ENCODE results near the gene GTPBP6. TPM values are rescaled to one million over a fixed set of nuclear protein-coding genes. Genes with fewer than 3 reads are reported as not detected.
A peak's percentile ranks its signal among the peaks of the same experiment; 100 is the strongest.

GTPBP6 gene
- total and polyA plus RNA-seq, 10 donors, result 25.4 to 69.4 (median 43.8) TPM

DNA sequence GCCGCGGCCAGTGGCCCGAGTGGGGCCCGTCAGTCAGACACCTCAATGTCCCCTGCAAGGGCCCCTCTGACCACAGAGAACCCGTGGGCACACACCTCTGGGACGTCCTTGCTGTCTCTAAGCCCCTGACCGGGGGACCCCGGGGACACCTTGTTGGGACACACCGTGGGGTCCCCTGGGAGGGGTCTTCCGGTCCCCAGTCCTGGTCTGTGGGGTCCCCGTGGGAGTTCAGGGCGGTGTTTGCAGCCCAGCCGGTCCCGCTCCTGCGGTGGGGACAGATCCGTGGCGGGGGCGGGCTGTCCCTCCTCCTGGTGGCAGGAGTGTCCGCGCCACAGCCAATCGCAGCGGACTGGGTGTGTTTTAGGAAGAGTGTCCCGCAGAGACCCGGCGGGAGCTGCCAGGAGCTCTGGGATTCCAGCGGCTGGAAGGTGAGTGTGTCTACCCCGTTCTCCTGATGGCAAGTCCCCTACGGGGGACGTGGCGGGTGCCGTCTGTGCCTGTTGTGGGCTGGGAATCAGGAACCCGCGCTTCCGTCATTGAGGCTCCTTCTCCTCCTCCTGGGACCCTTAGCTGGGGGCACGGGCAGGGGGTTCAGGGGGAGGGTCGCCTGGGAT lies 42.5 kb downstream of the GTPBP6 start:
- TF ChIP-seq, protein P1, sequence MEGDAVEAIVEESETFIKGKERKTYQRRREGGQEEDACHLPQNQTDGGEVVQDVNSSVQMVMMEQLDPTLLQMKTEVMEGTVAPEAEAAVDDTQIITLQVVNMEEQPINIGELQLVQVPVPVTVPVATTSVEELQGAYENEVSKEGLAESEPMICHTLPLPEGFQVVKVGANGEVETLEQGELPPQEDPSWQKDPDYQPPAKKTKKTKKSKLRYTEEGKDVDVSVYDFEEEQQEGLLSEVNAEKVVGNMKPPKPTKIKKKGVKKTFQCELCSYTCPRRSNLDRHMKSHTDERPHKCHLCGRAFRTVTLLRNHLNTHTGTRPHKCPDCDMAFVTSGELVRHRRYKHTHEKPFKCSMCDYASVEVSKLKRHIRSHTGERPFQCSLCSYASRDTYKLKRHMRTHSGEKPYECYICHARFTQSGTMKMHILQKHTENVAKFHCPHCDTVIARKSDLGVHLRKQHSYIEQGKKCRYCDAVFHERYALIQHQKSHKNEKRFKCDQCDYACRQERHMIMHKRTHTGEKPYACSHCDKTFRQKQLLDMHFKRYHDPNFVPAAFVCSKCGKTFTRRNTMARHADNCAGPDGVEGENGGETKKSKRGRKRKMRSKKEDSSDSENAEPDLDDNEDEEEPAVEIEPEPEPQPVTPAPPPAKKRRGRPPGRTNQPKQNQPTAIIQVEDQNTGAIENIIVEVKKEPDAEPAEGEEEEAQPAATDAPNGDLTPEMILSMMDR (IDR thresholded peaks at IDR 0.05 in 8 of 11, conservative IDR thresholded peaks at IDR 0.05 in 3 of 11), result peak in 8 of 11 experiments; percentile 13 to 51 (median 26)
- TF ChIP-seq POLR2A (IDR thresholded peaks at IDR 0.05), result no peak
- TF ChIP-seq POLR2AphosphoS5 (IDR thresholded peaks at IDR 0.05), result peak; percentile 71 to 88 (median 84)
- H3K27ac ChIP-seq, result peak overlapping the region; percentile 22 to 84 (median 76)
- 0 to 3% (median 3%) methylated on average over 6 to 36 of the region's 36 CpGs for WGBS, 5 donors

DNA sequence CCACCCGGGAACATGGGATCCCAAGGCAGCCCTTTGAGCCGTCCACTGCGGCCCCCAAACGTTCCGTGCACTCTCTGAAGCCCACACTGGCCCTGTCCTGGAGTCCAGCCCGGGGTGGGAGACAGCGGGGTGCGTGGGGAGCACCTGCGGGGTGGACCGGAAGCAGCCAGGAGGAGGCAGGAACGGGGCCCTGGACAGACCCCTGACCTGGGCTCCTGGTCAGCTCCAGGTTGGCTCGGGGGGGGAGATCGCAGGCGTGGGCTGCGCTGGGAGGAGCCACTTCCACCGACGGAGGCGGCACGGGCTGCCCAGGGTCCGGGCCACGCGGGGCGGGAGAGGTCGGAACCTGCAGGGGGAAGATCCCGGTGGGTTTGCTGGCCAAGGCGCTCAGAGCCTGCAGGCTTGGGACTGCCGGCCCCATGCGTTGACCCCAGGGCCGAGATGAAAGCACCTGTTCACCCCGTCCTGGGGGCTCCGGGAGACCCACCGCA lies 43.1 kb downstream of the GTPBP6 start:
- peak; percentile 82 for DNase-seq
- Histone ChIP-seq H3K27me3 (replicated peaks in 1 of 7) (peaks cover 0 to 19% (median 0%) of the 10 kb centered on the region in 7 donors), H3K4me1 (peaks cover 12 to 45% (median 29%) of the 10 kb centered on the region in 6 donors), H3K9me3 (no peaks in the 10 kb centered on the region), H3K4me3 (peak overlapping the region; percentile 52 to 80 (median 69)), H3K27ac (peak overlapping the region; percentile 22 to 84 (median 76)), H3K36me3 (no peaks in the 10 kb centered on the region)
- intact Hi-C loops (cut with DNase I; ENCODE audit: low total_unique reads), result no loop called here
- WGBS, 5 donors, result 6 to 23% (median 15%) methylated on average over 18 to 32 of the region's 32 CpGs
- TF ChIP-seq, protein P1 (IDR thresholded peaks at IDR 0.05 in 8 of 11, conservative IDR thresholded peaks at IDR 0.05 in 3 of 11), result no peak

More for the DNA sequence above, 42.5 kb downstream of the GTPBP6 start:
- Histone ChIP-seq H3K4me1 (peaks cover 12 to 47% (median 29%) of the 10 kb centered on the region in 6 donors), H3K4me3 (peak overlapping the region; percentile 52 to 80 (median 69)), H3K9me3 (no peaks in the 10 kb centered on the region), H3K36me3 (no peaks in the 10 kb centered on the region), H3K27me3 (replicated peaks in 1 of 7) (peaks cover 0 to 19% (median 0%) of the 10 kb centered on the region in 7 donors)
- peak; percentile 93 for DNase-seq
- intact Hi-C loops (cut with DNase I; ENCODE audit: low total_unique reads), result no loop called here

DNA sequence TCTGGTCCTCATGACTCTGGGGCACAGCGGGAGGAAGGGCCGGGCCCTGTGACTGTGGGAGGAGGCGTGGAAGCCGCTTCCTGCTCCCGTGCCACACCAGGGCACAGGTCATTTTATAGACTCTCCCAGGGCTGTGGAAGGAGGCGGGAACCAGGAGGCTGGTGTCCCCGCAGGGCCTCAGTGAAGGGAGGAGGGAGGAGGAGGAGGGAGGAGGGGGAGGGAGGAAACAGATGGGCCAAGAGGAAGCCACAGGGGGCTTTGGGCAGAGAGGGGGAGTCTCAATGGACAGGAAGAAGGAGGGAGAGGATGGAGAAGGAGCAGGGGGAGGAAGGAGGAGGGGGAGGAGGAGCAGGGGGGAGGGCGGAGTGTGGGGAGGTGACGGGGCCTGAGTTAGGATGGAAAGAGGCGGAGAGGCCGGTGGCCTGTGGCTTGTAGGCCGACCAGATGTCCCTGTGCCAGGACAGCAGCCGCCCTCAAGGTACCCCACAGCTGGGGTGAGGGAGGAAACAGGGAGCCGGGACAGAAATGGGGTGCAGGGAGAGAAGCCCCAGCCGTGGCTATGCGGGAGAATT lies 43.6 kb downstream of the GTPBP6 start:
- TF ChIP-seq POLR2AphosphoS5 (IDR thresholded peaks at IDR 0.05) (peak; percentile 60 to 73 (median 70)), POLR2A (IDR thresholded peaks at IDR 0.05) (no peak)
- DNase-seq, result peak; percentile 78
- intact Hi-C loops (cut with DNase I; ENCODE audit: low total_unique reads), result no loop called here
- H3K4me3 ChIP-seq, result peak overlapping the region in 7 of 8 donors; percentile 52 to 79 (median 68)
- peaks cover 0 to 19% (median 0%) of the 10 kb centered on the region in 7 donors for H3K27me3 ChIP-seq (replicated peaks in 1 of 7)
- WGBS, 5 donors, result 15 to 32% (median 17%) methylated on average over 14 to 16 of the region's 16 CpGs
- H3K36me3 ChIP-seq, result no peaks in the 10 kb centered on the region
- peak overlapping the region; percentile 22 to 84 (median 76) for H3K27ac ChIP-seq
- H3K9me3 ChIP-seq, result no peaks in the 10 kb centered on the region
- H3K4me1 ChIP-seq, result peaks cover 12 to 44% (median 28%) of the 10 kb centered on the region in 6 donors

DNA sequence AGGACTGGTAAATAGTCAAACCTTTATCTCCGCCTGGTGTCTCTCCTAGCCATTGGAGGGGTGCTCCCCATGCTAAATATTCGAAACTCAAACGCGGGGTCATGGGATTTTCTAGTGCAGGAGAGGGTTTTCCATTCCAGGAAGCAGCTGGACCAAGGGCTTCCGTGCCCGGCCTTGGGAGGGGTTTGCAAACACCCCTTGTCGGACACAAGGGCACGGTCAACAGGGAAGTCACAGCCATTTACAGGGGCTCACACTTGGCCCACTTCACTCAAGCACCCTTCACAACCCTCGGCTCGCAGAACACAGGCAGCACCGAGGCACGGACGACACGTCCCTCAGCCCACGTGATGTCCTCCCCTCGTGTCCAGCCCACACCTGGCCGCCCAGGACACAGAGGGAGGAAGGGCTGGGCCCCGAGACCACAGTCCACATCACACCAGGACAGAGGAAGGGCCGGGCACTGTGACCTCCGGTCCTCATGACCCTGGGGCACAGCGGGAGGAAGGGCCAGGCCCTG lies 47.7 kb downstream of the GTPBP6 start:
- intact Hi-C loops (cut with DNase I; ENCODE audit: low total_unique reads), result no loop called here
- peak; percentile 79 for DNase-seq
- Histone ChIP-seq H3K4me3 (peak overlapping the region in 1 of 8 donors; percentile 15), H3K9me3 (no peaks in the 10 kb centered on the region), H3K4me1 (peaks cover 8 to 11% (median 9%) of the 10 kb centered on the region in 6 donors), H3K27ac (peak overlapping the region in 6 of 8 donors; percentile 57 to 83 (median 69)), H3K36me3 (peaks cover 0 to 8% (median 0%) of the 10 kb centered on the region in 6 donors), H3K27me3 (replicated peaks in 1 of 7) (peaks cover 0 to 8% (median 0%) of the 10 kb centered on the region in 7 donors)
- TF ChIP-seq, protein P1 (IDR thresholded peaks at IDR 0.05 in 8 of 11, conservative IDR thresholded peaks at IDR 0.05 in 3 of 11), result no peak
- peak; percentile 71 to 75 (median 71) for TF ChIP-seq POLR2AphosphoS5 (IDR thresholded peaks at IDR 0.05)
- 51 to 82% (median 78%) methylated on average over 9 to 21 of the region's 21 CpGs for WGBS, 5 donors

Data from spleen (tissue), 11 donors.